RWPE2 (cell line): Measurements from ENCODE around the gene CRIP3.

Experiments used
- ATAC-seq: fragments of 200-7000 bp; cut with Tn5 transposase; 3 replicates; pipeline ENCODE4 v1.9.1; 2021; ENCODE audit warnings: low read depth
- DNase-seq: peaks from one replicate; pipeline ENCODE4 v3.0.0-alpha.2; 2020; ENCODE audit warnings: low spot score
- H3K27ac ChIP-seq: fragments of 450-650 bp; 2 replicates; pipeline ENCODE4 v1.5.1; 2017; ENCODE audit warnings: mild to moderate bottlenecking; ENCODE audit not compliant: poor library complexity, severe bottlenecking
- H3K27me3 ChIP-seq: fragments of 250-450 bp; sonication (Bioruptor Pico); 2 replicates; pipeline ENCODE4 v1.5.1; 2021; ENCODE audit warnings: mild to moderate bottlenecking, moderate library complexity; ENCODE audit not compliant: insufficient read depth, poor library complexity, severe bottlenecking
- H3K36me3 ChIP-seq: fragments of 250-450 bp; sonication (Bioruptor Pico); 2 replicates; pipeline ENCODE4 v1.5.1; 2020; ENCODE audit warnings: low read depth, mild to moderate bottlenecking, moderate library complexity
- H3K4me1 ChIP-seq: fragments of 250-450 bp; sonication (Bioruptor Pico); 2 replicates; pipeline ENCODE4 v1.5.1; 2021; ENCODE audit warnings: mild to moderate bottlenecking, moderate library complexity; ENCODE audit not compliant: insufficient read depth, poor library complexity, severe bottlenecking
- H3K4me3 ChIP-seq: fragments of 250-450 bp; sonication (Bioruptor Pico); 2 replicates; pipeline ENCODE4 v1.5.1; 2021; ENCODE audit warnings: mild to moderate bottlenecking, moderate library complexity; ENCODE audit not compliant: severe bottlenecking
- H3K9me3 ChIP-seq: fragments of 250-450 bp; sonication (Bioruptor Pico); 2 replicates; pipeline ENCODE4 v1.5.1; 2021; ENCODE audit warnings: mild to moderate bottlenecking, moderate library complexity; ENCODE audit not compliant: severe bottlenecking
- TF ChIP-seq, protein P1 (sequence below): fragments of 450-650 bp; IDR thresholded peaks from one replicate; pipeline ENCODE4 v1.5.1; 2017; ENCODE audit warnings: mild to moderate bottlenecking, moderate library complexity; ENCODE audit not compliant: poor library complexity, severe bottlenecking

CRIP3 gene

DNA sequence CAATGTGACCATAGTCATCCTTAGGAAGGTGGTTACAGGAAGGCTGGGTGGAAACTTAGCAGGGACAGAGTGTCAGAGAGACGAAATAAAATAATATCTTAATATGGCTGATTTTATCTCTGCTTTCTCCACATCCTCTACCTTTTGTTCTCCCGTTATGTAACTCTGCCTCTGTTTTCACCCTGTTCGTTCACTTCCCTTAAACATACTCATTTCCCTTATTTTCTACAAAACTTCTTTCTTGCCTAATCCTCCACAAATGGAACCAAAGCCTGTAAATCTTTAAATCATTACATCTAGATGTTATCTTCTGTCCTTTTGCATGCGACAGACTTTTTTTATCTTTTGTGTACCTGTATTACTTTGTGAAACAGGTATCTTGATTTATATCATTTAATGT, 23.3 kb upstream of the CRIP3 start:
- ATAC-seq (no peak), DNase-seq (no peak)
- no peaks in the 10 kb centered on the region for H3K9me3 ChIP-seq
- H3K27ac ChIP-seq, result no peak overlapping the region
- peaks cover 13% of the 10 kb centered on the region; the same call in 1 of the 2 replicates for H3K36me3 ChIP-seq
- H3K4me1 ChIP-seq, result no peaks in the 10 kb centered on the region
- H3K4me3 ChIP-seq, result no peak overlapping the region
- TF ChIP-seq, protein P1, sequence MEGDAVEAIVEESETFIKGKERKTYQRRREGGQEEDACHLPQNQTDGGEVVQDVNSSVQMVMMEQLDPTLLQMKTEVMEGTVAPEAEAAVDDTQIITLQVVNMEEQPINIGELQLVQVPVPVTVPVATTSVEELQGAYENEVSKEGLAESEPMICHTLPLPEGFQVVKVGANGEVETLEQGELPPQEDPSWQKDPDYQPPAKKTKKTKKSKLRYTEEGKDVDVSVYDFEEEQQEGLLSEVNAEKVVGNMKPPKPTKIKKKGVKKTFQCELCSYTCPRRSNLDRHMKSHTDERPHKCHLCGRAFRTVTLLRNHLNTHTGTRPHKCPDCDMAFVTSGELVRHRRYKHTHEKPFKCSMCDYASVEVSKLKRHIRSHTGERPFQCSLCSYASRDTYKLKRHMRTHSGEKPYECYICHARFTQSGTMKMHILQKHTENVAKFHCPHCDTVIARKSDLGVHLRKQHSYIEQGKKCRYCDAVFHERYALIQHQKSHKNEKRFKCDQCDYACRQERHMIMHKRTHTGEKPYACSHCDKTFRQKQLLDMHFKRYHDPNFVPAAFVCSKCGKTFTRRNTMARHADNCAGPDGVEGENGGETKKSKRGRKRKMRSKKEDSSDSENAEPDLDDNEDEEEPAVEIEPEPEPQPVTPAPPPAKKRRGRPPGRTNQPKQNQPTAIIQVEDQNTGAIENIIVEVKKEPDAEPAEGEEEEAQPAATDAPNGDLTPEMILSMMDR, result no peak
- no peaks in the 10 kb centered on the region for H3K27me3 ChIP-seq

DNA sequence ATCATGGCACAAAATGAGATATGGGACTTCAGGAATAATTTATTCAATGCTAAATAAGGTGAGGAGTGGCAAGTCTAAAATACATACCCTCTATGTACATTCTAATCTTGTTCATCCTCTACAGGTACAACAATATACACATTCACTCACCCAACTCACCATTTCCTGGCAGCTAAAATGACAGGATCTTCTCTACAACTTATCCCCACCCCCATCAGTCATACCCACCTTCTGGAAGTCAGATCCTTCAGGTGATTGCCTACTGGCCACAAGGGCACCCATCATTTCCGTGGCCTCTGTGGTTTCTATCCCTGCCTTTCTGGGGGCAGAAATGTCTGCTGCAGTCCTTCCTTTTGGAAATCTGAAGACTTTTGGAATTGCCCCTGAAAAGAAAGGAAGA, 22.8 kb upstream of the CRIP3 start:
- Histone ChIP-seq H3K9me3 (no peaks in the 10 kb centered on the region), H3K27ac (no peak overlapping the region), H3K4me1 (no peaks in the 10 kb centered on the region), H3K27me3 (no peaks in the 10 kb centered on the region), H3K36me3 (peaks cover 13% of the 10 kb centered on the region; the same call in 1 of the 2 replicates), H3K4me3 (no peak overlapping the region)
- no peak for DNase-seq
- TF ChIP-seq, protein P1, result no peak
- ATAC-seq, result no peak

DNA sequence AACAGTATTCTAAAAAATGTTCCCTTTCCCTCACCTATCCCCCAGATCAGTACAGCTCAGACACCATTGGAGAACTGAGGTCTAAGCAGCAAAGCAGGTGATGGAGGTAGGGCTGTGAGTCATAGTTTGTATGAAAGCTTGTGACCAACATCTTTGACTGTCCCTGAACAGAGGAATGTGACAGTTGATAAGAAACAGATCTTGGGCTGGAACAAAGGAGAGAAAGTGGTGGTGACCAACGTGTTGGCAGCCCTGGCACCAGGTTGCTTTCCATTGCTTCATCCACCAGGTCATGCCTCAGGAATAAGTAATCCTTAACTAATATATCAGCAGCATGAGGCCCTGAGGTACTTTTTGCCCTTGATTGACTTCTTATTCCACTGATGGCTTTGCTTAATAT, 19.9 kb upstream of the CRIP3 start:
- H3K9me3 ChIP-seq, result no peaks in the 10 kb centered on the region
- no peak overlapping the region for H3K4me3 ChIP-seq
- H3K36me3 ChIP-seq, result peaks cover 7% of the 10 kb centered on the region; the same call in 1 of the 2 replicates
- DNase-seq (no peak), ATAC-seq (no peak)
- H3K4me1 ChIP-seq, result no peaks in the 10 kb centered on the region
- TF ChIP-seq, protein P1, result no peak
- no peaks in the 10 kb centered on the region for H3K27me3 ChIP-seq
- H3K27ac ChIP-seq, result no peak overlapping the region

DNA sequence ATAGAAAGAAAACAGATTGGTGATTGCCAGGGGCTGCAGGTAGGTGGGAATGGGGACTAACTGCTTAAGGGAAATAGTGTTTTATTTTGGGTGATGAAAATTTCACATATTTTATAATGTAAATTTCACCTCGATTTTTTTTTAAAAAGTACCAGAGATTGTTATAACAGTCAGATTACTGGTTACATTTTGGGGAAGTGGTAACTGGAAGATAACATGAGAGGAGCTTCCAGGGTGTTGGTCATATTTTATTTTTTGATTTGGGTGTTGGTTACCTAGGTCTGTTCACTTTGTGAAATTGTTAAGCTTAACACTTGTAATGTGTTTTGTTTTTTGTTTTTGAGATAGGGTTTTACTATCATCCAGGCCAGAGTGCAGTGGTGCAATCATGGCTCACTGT, 17.2 kb upstream of the CRIP3 start:
- no peaks in the 10 kb centered on the region for H3K27me3 ChIP-seq
- ATAC-seq (no peak), DNase-seq (no peak)
- H3K4me1 ChIP-seq, result no peaks in the 10 kb centered on the region
- no peaks in the 10 kb centered on the region for H3K9me3 ChIP-seq
- no peak overlapping the region for H3K4me3 ChIP-seq
- H3K27ac ChIP-seq, result no peak overlapping the region
- peaks cover 7% of the 10 kb centered on the region; the same call in 1 of the 2 replicates for H3K36me3 ChIP-seq
- TF ChIP-seq, protein P1, result no peak

DNA sequence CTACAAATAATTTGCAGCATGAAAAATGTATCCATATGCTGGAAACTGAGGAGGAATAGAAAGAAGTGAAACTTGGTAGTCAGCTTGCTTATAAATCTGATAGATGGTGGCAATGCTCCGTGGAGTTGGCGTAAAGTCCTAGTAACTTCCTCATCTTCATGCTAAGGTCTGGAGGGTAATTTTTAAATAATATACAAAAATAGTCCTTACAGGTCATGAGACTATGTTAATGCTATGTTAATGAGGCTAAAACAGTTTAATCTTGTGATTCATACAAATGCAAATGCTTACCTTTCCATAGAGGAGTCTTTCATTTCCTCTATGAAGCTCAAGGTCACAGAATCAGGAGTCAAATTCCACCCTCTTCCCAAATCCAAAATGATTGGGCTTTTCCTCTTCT, 9.4 kb upstream of the CRIP3 start:
- Histone ChIP-seq H3K4me1 (no peaks in the 10 kb centered on the region), H3K4me3 (no peak overlapping the region), H3K27me3 (no peaks in the 10 kb centered on the region), H3K9me3 (no peaks in the 10 kb centered on the region), H3K36me3 (no peaks in the 10 kb centered on the region), H3K27ac (no peak overlapping the region)
- TF ChIP-seq, protein P1, result no peak
- ATAC-seq (no peak), DNase-seq (no peak)
